ENCODE data around the gene DCDC1. TPM values are rescaled to one million over a fixed set of nuclear protein-coding genes. Genes with fewer than 3 reads are reported as not detected.

Gene DCDC1
- total RNA-seq, 2 experiments from 2014 or later: 0.21 to 0.27 TPM

- CTCF ChIA-PET: no interaction called here
- POLR2A ChIA-PET: no interaction called here
Measured at GRCh38 chr11:30876228-30876627, 493.3 kb downstream of the DCDC1 start.

- ChIA-PET POLR2A (no interaction called here), CTCF (no interaction called here)
Measured at GRCh38 chr11:30875806-30876205, 493.7 kb downstream of the DCDC1 start.

DNA sequence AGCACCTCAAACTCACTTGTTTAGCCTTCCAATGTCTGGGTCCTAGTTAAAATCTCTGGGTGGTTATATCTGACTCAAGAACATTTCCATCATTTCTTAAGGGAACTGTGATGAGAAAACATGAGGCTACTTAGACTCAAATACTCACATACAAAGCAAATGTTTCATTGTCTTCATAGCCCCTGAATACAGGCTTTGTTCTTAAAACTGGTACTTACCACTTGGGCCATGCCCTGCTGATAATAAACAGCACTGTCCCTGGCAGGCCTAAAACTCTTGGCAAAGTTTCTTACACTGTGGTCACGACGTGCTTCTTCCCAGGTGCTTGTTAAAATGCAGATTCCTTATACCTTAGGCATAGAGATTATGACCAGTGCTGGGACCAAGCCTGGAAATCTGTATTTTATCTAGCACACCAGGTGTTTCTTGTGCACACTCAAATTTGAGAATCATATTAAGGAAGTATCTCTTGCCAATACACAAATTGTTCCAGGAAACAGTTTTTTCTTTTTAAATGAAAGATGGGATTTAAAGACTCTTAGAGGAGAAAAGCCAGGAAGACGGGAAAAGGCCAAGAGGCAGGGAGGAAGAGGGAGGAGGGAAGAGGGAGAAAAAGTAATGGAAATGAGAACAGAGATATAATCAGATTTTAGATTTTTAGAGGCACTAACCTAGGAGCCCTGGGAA is 495.5 kb downstream of the DCDC1 start:
- CTCF ChIA-PET: no interaction called here
- POLR2A ChIA-PET: no interaction called here

GRCh38 chr11:30868626-30869081 is 500.9 kb downstream of the DCDC1 start:
- ChIA-PET POLR2A (no interaction called here), CTCF (no interaction called here)

DNA sequence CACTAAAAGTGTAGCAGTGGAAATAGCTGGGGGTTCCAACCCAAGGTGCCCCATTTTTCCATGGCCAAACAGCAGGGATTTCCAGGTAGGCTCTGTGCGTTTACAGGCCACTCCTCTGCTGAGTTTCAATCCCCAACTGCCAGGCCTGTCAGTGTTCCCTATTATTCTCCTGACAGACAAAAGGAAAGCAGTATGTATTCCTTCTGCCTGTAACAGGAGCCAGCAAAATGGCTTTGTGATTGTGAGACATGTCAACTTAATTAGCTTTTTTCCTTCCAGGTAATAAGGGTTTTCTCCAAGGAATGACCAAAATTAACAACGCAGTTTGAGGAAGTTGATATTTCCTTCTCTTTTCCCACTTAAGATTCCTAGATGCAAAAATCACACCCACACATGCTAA is 506.3 kb downstream of the DCDC1 start:
- ChIA-PET CTCF (no interaction called here), POLR2A (no interaction called here)

- CTCF ChIA-PET: no interaction called here
- POLR2A ChIA-PET: no interaction called here
Measured at GRCh38 chr11:30861531-30861930, 508.0 kb downstream of the DCDC1 start.

- POLR2A ChIA-PET: interaction anchor here (0.7 kb wide), 1 partner anchor 185 kb away, joined by 4 read pairs; no protein-coding TSS in a partner anchor
Measured at GRCh38 chr11:30861064-30861463, 508.5 kb downstream of the DCDC1 start.

GRCh38 chr11:30860146-30860545 is 509.4 kb downstream of the DCDC1 start:
- CTCF ChIA-PET: interaction anchor here (0.7 kb wide), 1 partner anchor 817 kb away, joined by 3 read pairs; no protein-coding TSS in a partner anchor
- POLR2A ChIA-PET: no interaction called here

More at GRCh38 chr11:30861064-30861463, 508.5 kb downstream of the DCDC1 start:
- CTCF ChIA-PET: no interaction called here

- CTCF ChIA-PET: no interaction called here
- POLR2A ChIA-PET: no interaction called here
Measured at GRCh38 chr11:30859669-30860068, 509.9 kb downstream of the DCDC1 start.

DNA sequence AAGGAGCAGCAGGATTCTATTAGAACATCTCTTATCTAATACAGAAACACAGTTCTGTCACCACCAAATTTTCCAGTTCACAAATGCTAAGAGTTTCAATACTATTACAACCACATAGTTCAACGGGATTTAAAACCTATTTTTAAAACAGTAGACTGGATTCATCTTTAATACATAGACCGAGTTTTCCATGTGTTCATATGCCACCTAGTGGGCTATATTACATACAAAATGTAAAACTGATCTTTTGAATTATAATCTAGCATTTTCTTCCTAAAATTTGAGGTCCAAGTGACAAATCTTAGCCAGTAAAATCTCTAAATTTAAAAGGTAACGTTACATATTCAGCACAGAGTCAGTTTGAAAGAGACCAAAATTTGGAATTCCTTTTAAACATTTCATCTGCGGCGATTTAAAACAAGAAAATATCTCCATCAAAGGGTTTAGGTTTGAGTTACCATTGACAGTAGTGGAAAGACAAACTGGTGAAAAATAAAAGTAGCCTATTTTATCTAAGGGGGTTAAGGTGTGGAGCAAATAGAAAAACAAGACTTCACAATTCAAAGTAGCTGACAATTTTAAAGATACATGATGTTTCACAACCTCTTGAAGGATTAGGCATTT is 514.0 kb downstream of the DCDC1 start:
- POLR2A ChIA-PET: no interaction called here
- CTCF ChIA-PET: no interaction called here

DNA sequence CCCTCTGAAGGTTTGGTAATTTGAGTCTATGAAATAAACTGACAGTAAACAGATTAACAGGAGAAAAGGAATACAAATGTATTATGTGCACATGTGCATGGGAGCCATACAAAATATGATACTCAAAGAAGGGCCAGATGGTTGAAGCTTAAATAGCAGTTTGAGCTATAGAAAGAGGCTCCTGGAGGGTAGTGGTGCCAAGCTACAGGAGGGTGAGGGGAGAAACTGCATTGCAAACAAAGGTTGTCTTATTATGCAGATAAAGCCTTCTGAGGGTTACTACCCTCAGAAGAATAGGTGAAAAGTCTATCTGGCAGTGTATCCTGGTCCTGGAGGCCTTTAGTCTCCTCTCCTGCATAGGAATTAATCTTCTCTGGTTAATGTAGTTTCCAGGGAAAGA is 516.1 kb downstream of the DCDC1 start:
- CTCF ChIA-PET: no interaction called here

GRCh38 chr11:30852645-30853044 is 516.9 kb downstream of the DCDC1 start:
- ChIA-PET CTCF (no interaction called here), POLR2A (no interaction called here)

More for the DNA sequence above, 516.1 kb downstream of the DCDC1 start:
- POLR2A ChIA-PET: no interaction called here

GRCh38 chr11:30852091-30852490 is 517.4 kb downstream of the DCDC1 start:
- ChIA-PET POLR2A (no interaction called here), CTCF (no interaction called here)

DNA sequence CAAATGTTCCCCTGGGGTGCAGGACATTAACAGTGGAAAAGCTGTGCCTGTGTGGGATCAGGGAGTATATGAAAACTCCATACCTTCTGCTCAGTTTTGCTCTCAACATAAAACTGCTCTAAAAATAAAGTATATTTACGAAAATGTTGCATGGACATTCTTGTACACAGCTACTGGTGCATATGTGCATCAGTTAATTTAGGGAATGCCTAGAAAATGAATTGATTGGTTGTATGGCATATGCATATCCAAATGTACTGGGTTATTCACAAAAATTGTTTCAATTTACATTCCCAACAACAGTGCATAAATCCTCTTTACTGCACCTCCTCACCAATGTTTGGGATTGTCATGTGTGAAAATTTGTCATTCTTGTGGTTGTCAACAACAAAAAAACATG is 532.3 kb downstream of the DCDC1 start:
- POLR2A ChIA-PET: no interaction called here
- CTCF ChIA-PET: no interaction called here

DNA sequence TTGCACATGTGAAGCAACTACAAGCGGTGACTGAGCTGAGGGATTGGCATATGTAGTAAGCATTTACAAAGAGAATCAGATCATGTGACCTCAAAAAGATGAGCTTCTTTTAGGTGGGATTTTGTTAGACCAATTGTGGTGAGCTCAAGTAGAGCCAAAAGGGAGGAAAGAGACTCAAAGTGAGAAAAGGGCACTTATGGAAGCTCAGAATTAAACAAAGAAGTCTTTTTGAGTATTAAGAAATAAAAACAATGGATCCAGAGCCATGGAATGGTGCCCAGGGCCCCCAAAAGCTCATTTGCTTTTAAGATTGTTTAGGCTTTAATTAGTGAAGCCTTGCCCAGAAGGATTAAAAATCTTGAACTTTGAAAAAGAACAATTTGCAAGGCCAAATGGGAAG is 536.7 kb downstream of the DCDC1 start:
- ChIA-PET POLR2A (no interaction called here), CTCF (no interaction called here)

DNA sequence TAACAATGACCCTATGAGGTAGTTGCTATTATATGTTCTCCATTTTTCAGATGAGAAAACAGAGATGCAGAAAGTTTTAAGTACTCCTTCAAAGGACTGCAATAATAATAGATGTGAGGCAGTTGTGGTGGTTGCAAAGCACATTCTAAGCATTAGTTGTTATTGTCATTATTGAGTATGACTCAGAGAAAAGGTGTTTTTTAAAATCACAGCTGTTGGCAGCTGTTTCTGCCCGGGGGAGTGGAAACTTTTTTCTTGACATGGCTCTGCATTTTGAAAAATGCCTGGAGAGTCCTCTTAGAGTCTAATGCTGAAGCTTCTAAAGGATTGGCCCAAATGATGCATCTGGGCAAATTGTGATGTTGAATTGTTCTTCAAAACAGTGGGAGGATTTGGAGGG is 538.9 kb downstream of the DCDC1 start:
- POLR2A ChIA-PET: no interaction called here
- CTCF ChIA-PET: interaction anchor here (0.6 kb wide), 1 partner anchor 382 kb away, joined by 3 read pairs; no protein-coding TSS in a partner anchor

DNA sequence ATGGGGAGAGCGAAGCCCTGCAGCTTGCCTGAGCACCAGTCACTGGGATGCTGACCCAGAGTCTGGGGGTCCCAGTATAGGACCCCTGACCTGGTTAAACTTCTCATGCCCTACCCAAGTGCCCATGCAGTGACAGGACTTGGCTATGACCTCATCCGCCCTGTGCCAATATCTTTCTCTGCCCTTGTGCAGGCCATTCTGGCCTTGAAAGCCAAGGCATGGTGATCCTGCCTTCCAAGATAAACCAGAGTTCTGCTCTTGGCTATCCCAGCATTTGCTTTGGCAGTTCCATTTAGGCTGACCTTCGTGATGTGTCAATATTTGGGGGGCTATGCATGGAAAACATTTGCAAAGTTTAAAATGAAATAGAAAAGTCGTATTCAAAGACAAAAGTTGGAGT is 542.6 kb downstream of the DCDC1 start:
- POLR2A ChIA-PET: no interaction called here

GRCh38 chr11:30825723-30826122 is 543.8 kb downstream of the DCDC1 start:
- ChIA-PET CTCF (no interaction called here), POLR2A (no interaction called here)

More for the DNA sequence above, 542.6 kb downstream of the DCDC1 start:
- CTCF ChIA-PET: no interaction called here

DNA sequence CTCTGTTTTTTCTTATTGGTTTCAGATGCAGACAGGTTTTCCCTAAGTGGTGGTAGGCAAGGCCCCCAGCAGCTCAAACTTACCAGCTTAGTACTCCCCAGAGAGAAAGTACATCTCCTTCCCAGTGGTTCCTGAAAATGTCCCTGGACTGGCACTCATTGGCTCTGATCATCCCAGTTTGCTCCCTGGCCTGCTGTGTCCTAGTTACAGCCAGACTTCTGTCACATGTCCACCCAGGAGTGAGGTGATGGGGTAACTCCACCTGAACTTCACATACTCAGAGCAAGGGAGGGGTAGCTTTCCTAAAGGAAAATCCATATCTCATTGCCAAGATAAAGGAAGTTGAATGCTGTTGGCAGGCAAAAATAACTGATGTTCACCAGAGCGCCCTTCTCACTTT is 546.4 kb downstream of the DCDC1 start:
- POLR2A ChIA-PET: no interaction called here
- CTCF ChIA-PET: no interaction called here

GRCh38 chr11:30821438-30821965 is 548.0 kb downstream of the DCDC1 start:
- POLR2A ChIA-PET: no interaction called here

GRCh38 chr11:30818721-30819120 is 550.8 kb downstream of the DCDC1 start:
- CTCF ChIA-PET: no interaction called here

More at GRCh38 chr11:30821438-30821965, 548.0 kb downstream of the DCDC1 start:
- CTCF ChIA-PET: no interaction called here

More at GRCh38 chr11:30818721-30819120, 550.8 kb downstream of the DCDC1 start:
- POLR2A ChIA-PET: no interaction called here

Data from activated CD8-positive, alpha-beta memory T cell treated with anti-CD3 and anti-CD28 coated beads for 36 hours (primary cell).